SK-N-SH treated with all-trans-retinoic acid at 6 μM for 48 hours (cell line): ENCODE results near the gene FARS2.

ENCODE experiments used
- ARNTL ChIP-seq: fragments of 450-650 bp; formaldehyde crosslinking; IDR thresholded peaks from 2 replicates; pipeline ENCODE4 v1.5.0; 2020; ENCODE audit warnings: low read depth, mild to moderate bottlenecking, moderate library complexity, borderline replicate concordance
- BACH2 ChIP-seq: fragments of 250-450 bp; sonication (Bioruptor Pico); IDR thresholded peaks from 2 replicates; pipeline ENCODE4 v1.9.0; 2021; ENCODE audit warnings: mild to moderate bottlenecking, borderline replicate concordance
- CREB5 ChIP-seq: fragments of 250-450 bp; sonication (Bioruptor Pico); IDR thresholded peaks from 2 replicates; pipeline ENCODE4 v1.5.1; 2020; ENCODE audit warnings: low read depth, mild to moderate bottlenecking, moderate library complexity
- CSDC2 ChIP-seq: fragments of 250-450 bp; sonication (Bioruptor Pico); IDR thresholded peaks from 2 replicates; pipeline ENCODE4 v1.5.0; 2020; ENCODE audit warnings: mild to moderate bottlenecking, moderate library complexity
- GLIS3 ChIP-seq: fragments of 250-450 bp; sonication (Bioruptor Pico); IDR thresholded peaks from 2 replicates; pipeline ENCODE4 v1.5.0; 2020; ENCODE audit warnings: mild to moderate bottlenecking, moderate library complexity
- ISL1 ChIP-seq: fragments of 250-450 bp; sonication (Bioruptor Pico); IDR thresholded peaks from 2 replicates; pipeline ENCODE4 v2.1.2; 2022; ENCODE audit warnings: mild to moderate bottlenecking, moderate library complexity
- PATZ1 ChIP-seq: fragments of 250-450 bp; sonication (Bioruptor Pico); IDR thresholded peaks from 2 replicates; pipeline ENCODE4 v1.8.0; 2020; ENCODE audit warnings: mild to moderate bottlenecking, moderate library complexity, borderline replicate concordance
- POU6F1 ChIP-seq: fragments of 250-450 bp; sonication (Bioruptor Pico); IDR thresholded peaks from 2 replicates; pipeline ENCODE4 v1.8.0; 2021; ENCODE audit warnings: low read depth, mild to moderate bottlenecking, moderate library complexity, borderline replicate concordance
- ZC3H10 ChIP-seq: fragments of 250-450 bp; sonication (Bioruptor Pico); IDR thresholded peaks from 2 replicates; pipeline ENCODE4 v1.5.1; 2021; ENCODE audit warnings: mild to moderate bottlenecking, moderate library complexity
- ZFP30 ChIP-seq: fragments of 450-650 bp; formaldehyde crosslinking; IDR thresholded peaks from 2 replicates; pipeline ENCODE4 v1.5.0; 2022; ENCODE audit warnings: mild to moderate bottlenecking, moderate library complexity

GRCh38 chr6:5231289-5231688, 30.0 kb upstream of the FARS2 start:
- TF ChIP-seq BACH2 (CRISPR knock-in tag) (no peak), PATZ1 (no peak), ISL1 (CRISPR knock-in tag) (no peak), GLIS3 (CRISPR knock-in tag) (no peak), CREB5 (no peak), ZC3H10 (CRISPR knock-in tag) (no peak), ARNTL (CRISPR knock-in tag) (no peak), CSDC2 (CRISPR knock-in tag) (no peak), POU6F1 (no peak), ZFP30 (CRISPR knock-in tag) (no peak)
